HFFc6 (cell line): ENCODE results near the gene TGFB2. TPM values are rescaled to one million over a fixed set of nuclear protein-coding genes. Genes with fewer than 3 reads are reported as not detected.

Experiments
- DNase-seq: peaks from one replicate; pipeline ENCODE4 v3.0.0-alpha.2; 2018
- H3K27ac Mint-ChIP-seq: 2 replicates; pipeline ENCODE4 v1.8.0; 2020; ENCODE audit warnings: mild to moderate bottlenecking, mixed read lengths
- H3K27me3 Mint-ChIP-seq: 2 replicates; pipeline ENCODE4 v1.8.0; 2021; ENCODE audit warnings: mild to moderate bottlenecking, moderate library complexity, mixed read lengths; ENCODE audit not compliant: insufficient read depth
- H3K36me3 Mint-ChIP-seq: 2 replicates; pipeline ENCODE4 v1.8.0; 2021; ENCODE audit warnings: low read depth, mixed read lengths
- H3K4me1 Mint-ChIP-seq: 2 replicates; pipeline ENCODE4 v1.8.0; 2020; ENCODE audit warnings: low read depth, mixed read lengths
- H3K4me3 Mint-ChIP-seq: 2 replicates; pipeline ENCODE4 v1.8.0; 2020; ENCODE audit warnings: mild to moderate bottlenecking, moderate library complexity, mixed read lengths
- H3K9me3 Mint-ChIP-seq: 2 replicates; pipeline ENCODE4 v1.8.0; 2020; ENCODE audit warnings: mild to moderate bottlenecking, mixed read lengths
- CTCF ChIP-seq: fragments of 200-600 bp; sonication (generic); IDR thresholded peaks from 2 replicates; pipeline ENCODE4 v1.5.0; 2021; ENCODE audit warnings: antibody characterized with exemption, mild to moderate bottlenecking
- total RNA-seq, 6 experiments: library from RNA; stranded (reverse); fragmentation: NEBNext Ultra II Directional; extraction: Animal tissue kit (Norgen Biotek cat#: 25700); gene quantifications; 2 replicates in 1 of 6; 3 replicates in 5 of 6; pipeline ENCODE4 v1.2.3, GENCODE V29; 2021

TGFB2 gene
- total RNA-seq, 6 experiments from 2014 or later, result 2.0 to 11.8 (median 2.5) TPM

- no peak for DNase-seq
- Mint-ChIP-seq H3K27ac (no peak overlapping the region), H3K9me3 (no peaks in the 10 kb centered on the region), H3K4me3 (no peak overlapping the region), H3K27me3 (no peaks in the 10 kb centered on the region; the same call in 1 of the 2 replicates), H3K4me1 (peaks cover 26% of the 10 kb centered on the region), H3K36me3 (no peaks in the 10 kb centered on the region)
- TF ChIP-seq CTCF, result no peak
Observed at GRCh38 chr1:218362418-218363076, 17.4 kb downstream of the TGFB2 start.

DNA sequence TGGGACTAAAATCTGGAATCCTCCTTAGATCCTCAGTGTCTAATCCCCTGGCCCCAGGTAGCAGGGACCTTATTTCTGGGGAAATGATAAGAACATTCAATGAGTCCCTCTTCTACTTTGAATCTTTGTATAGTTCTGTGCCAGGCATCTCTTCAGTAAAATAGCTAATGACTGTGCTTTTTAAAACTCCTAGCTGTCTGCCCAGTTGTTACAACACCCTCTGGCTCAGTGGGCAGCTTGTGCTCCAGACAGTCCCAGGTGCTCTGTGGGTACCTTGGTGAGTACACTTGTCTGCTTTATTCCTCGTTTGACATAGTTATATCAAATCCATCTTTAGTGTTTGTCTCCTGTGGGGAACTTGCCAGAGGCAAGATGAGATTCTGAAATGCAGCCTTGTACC lies 18.0 kb downstream of the TGFB2 start:
- no peak for DNase-seq
- Mint-ChIP-seq H3K36me3 (no peaks in the 10 kb centered on the region), H3K4me1 (peaks cover 26% of the 10 kb centered on the region), H3K4me3 (no peak overlapping the region), H3K27me3 (no peaks in the 10 kb centered on the region; the same call in 1 of the 2 replicates), H3K9me3 (no peaks in the 10 kb centered on the region), H3K27ac (no peak overlapping the region)
- no peak for TF ChIP-seq CTCF

GRCh38 chr1:218364028-218364710 lies 19.0 kb downstream of the TGFB2 start:
- Mint-ChIP-seq H3K27ac (no peak overlapping the region), H3K4me1 (peaks cover 26% of the 10 kb centered on the region), H3K36me3 (0 out of 2 replicates have a peak, but pooled peaks cover 5% of the 10 kb centered on the region), H3K9me3 (no peaks in the 10 kb centered on the region), H3K4me3 (no peak overlapping the region), H3K27me3 (no peaks in the 10 kb centered on the region; the same call in 1 of the 2 replicates)
- no peak for TF ChIP-seq CTCF
- DNase-seq, result no peak

- H3K27ac Mint-ChIP-seq, result no peak overlapping the region
- no peaks in the 10 kb centered on the region for H3K9me3 Mint-ChIP-seq
- no peak for DNase-seq
- TF ChIP-seq CTCF, result no peak
- H3K27me3 Mint-ChIP-seq, result no peaks in the 10 kb centered on the region; the same call in 1 of the 2 replicates
- H3K4me1 Mint-ChIP-seq, result peaks cover 38% of the 10 kb centered on the region
- H3K36me3 Mint-ChIP-seq, result 0 out of 2 replicates have a peak, but pooled peaks cover 13% of the 10 kb centered on the region
- H3K4me3 Mint-ChIP-seq, result no peak overlapping the region
Observed at GRCh38 chr1:218365226-218365999, 20.3 kb downstream of the TGFB2 start.

DNA sequence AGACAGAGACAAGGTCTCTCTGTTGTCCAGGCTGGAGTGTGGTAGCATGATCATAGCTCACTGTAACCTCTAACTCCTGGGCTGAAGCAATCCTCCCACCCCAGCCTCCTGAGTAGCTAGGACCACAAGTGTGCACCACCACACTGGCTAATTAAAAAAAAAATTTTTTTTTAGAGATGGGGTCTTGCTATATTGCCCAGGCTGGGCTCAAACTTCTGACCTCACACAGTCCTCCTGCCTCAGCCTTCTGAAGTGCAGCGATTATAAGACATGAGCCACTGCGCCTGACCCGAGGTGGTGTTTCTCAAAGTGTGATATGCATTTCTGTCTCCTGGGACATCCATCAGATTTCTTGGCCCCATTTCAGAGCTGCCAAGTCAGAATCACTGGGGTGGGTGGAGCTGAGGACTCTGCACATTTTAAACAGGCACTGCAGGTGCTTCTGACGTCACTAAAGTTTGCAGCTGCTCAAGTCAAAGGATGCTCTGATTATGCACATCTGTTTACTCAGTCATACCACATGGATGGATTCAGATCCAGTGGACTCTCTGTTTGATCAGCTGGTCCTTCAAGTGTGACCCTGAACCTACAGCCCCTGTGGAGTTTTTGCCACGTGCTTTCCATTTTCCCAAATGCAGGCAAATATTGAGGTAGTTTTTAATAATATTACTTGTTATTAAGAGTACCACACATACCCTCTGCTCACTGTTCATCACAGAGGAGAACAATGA lies 21.4 kb downstream of the TGFB2 start:
- H3K4me3 Mint-ChIP-seq, result no peak overlapping the region
- H3K36me3 Mint-ChIP-seq, result 0 out of 2 replicates have a peak, but pooled peaks cover 13% of the 10 kb centered on the region
- H3K4me1 Mint-ChIP-seq, result peaks cover 39% of the 10 kb centered on the region
- no peaks in the 10 kb centered on the region for H3K9me3 Mint-ChIP-seq
- H3K27me3 Mint-ChIP-seq, result no peaks in the 10 kb centered on the region
- no peak overlapping the region for H3K27ac Mint-ChIP-seq
- TF ChIP-seq CTCF, result no peak
- no peak for DNase-seq
